HepG2 (cell line): Measurements from ENCODE around the gene SCNM1. TPM values are rescaled to one million over a fixed set of nuclear protein-coding genes. Genes with fewer than 3 reads are reported as not detected.
A peak's percentile ranks its signal among the peaks of the same experiment; 100 is the strongest.

Experiments used
- ARID2 ChIP-seq: sonication (generic); formaldehyde crosslinking; IDR thresholded peaks from 2 replicates; pipeline ENCODE4 v1.8.1; 2022; ENCODE audit warnings: mild to moderate bottlenecking, missing genetic modification reagents, borderline replicate concordance
- BHLHE40 ChIP-seq: IDR thresholded peaks from 2 replicates; pipeline ENCODE4 v1.6.1; 2011; ENCODE audit warnings: low read length, improper control_type of control experiment
- BRD4 ChIP-seq: sonication (generic); formaldehyde crosslinking; IDR thresholded peaks from 2 replicates; pipeline ENCODE4 v1.4.0; 2020; ENCODE audit warnings: missing genetic modification reagents
- CTCF ChIP-seq: sonication (generic); formaldehyde crosslinking; IDR thresholded peaks from 2 replicates; pipeline ENCODE4 v1.5.0; 2020; ENCODE audit warnings: mild to moderate bottlenecking, missing genetic modification reagents, moderate library complexity
- ELF3 ChIP-seq: IDR thresholded peaks from 2 replicates; pipeline ENCODE4 v1.6.1; 2016; ENCODE audit warnings: missing genetic modification reagents, missing compliant biosample characterization
- EP300 ChIP-seq, 3 experiments: sonication (generic) in 1 of 3; formaldehyde crosslinking in 1 of 3; IDR thresholded peaks; 2 replicates each; pipeline versions ENCODE4 v1.5.1 to v1.6.1; 2011 to 2020; ENCODE audit warnings: low read depth in 2 of 3, low read length in 2 of 3, borderline replicate concordance in 1 of 3, improper control_type of control experiment in 1 of 3, mild to moderate bottlenecking in 1 of 3, missing genetic modification reagents in 1 of 3, moderate library complexity in 1 of 3
- GTF2F1 ChIP-seq: fragments of 150-350 bp; IDR thresholded peaks from 2 replicates; pipeline ENCODE4 v1.6.1; 2014; ENCODE audit warnings: low read length
- JUND ChIP-seq: sonication (generic); formaldehyde crosslinking; IDR thresholded peaks from 2 replicates; pipeline ENCODE4 v1.8.0; 2022; ENCODE audit warnings: mild to moderate bottlenecking, missing genetic modification reagents
- KDM6A ChIP-seq: IDR thresholded peaks from 2 replicates; pipeline ENCODE4 v1.6.1; 2016; ENCODE audit warnings: low read depth
- KMT2B ChIP-seq: IDR thresholded peaks from 2 replicates; pipeline ENCODE4 v1.6.1; 2016; ENCODE audit warnings: missing genetic modification reagents, missing compliant biosample characterization
- MLX ChIP-seq: IDR thresholded peaks from 2 replicates; pipeline ENCODE4 v1.6.1; 2016
- NAIF1 ChIP-seq: sonication (generic); formaldehyde crosslinking; IDR thresholded peaks from 2 replicates; pipeline ENCODE4 v1.5.0; 2020; ENCODE audit warnings: mild to moderate bottlenecking, missing genetic modification reagents, borderline replicate concordance
- NFIC ChIP-seq: IDR thresholded peaks from 2 replicates; pipeline ENCODE4 v1.6.1; 2012; ENCODE audit warnings: mild to moderate bottlenecking, low read length, inconsistent platforms
- NR3C1 ChIP-seq: sonication (generic); formaldehyde crosslinking; IDR thresholded peaks from 2 replicates; pipeline ENCODE4 v1.4.0; 2020; ENCODE audit warnings: missing genetic modification reagents
- PBX3 ChIP-seq: sonication (generic); formaldehyde crosslinking; IDR thresholded peaks from 2 replicates; pipeline ENCODE4 v1.8.1; 2023; ENCODE audit warnings: missing genetic modification reagents, inconsistent platforms, borderline replicate concordance
- PHF21A ChIP-seq: sonication (generic); formaldehyde crosslinking; IDR thresholded peaks from 2 replicates; pipeline ENCODE4 v1.5.0; 2020; ENCODE audit warnings: mild to moderate bottlenecking, missing genetic modification reagents
- SKI ChIP-seq: fragments of 450-650 bp; IDR thresholded peaks from one replicate; pipeline ENCODE4 v1.6.1; 2018; ENCODE audit warnings: mild to moderate bottlenecking; ENCODE audit not compliant: partially characterized antibody
- SMARCC2 ChIP-seq: fragments of 450-650 bp; IDR thresholded peaks from 2 replicates; pipeline ENCODE4 v1.6.1; 2017; ENCODE audit warnings: antibody characterized with exemption, mild to moderate bottlenecking
- TFAP4 ChIP-seq: sonication (generic); IDR thresholded peaks from 2 replicates; pipeline ENCODE4 v1.6.1; 2016; ENCODE audit warnings: low read depth, borderline replicate concordance
- ZBTB20 ChIP-seq: sonication (generic); formaldehyde crosslinking; IDR thresholded peaks from 2 replicates; pipeline ENCODE4 v1.8.1; 2023; ENCODE audit warnings: missing genetic modification reagents, low read depth, mild to moderate bottlenecking, borderline replicate concordance
- ZNF282 ChIP-seq: fragments of 450-650 bp; IDR thresholded peaks from 2 replicates; pipeline ENCODE4 v1.6.1; 2018; ENCODE audit not compliant: partially characterized antibody
- ZNF382 ChIP-seq: sonication (generic); formaldehyde crosslinking; IDR thresholded peaks from 2 replicates; pipeline ENCODE4 v1.5.0; 2020; ENCODE audit warnings: missing genetic modification reagents, mild to moderate bottlenecking, borderline replicate concordance
- ZNF564 ChIP-seq: sonication (generic); formaldehyde crosslinking; IDR thresholded peaks from 2 replicates; pipeline ENCODE4 v1.8.1; 2023; ENCODE audit warnings: mild to moderate bottlenecking, missing genetic modification reagents
- ZNF570 ChIP-seq: sonication (generic); formaldehyde crosslinking; IDR thresholded peaks from 2 replicates; pipeline ENCODE4 v1.4.0; 2020; ENCODE audit warnings: mild to moderate bottlenecking, missing genetic modification reagents, borderline replicate concordance
- ZNF766 ChIP-seq: sonication (generic); formaldehyde crosslinking; IDR thresholded peaks from 2 replicates; pipeline ENCODE4 v1.5.0; 2020; ENCODE audit warnings: missing genetic modification reagents, borderline replicate concordance
- ZNF800 ChIP-seq: sonication (generic); formaldehyde crosslinking; IDR thresholded peaks from 2 replicates; pipeline ENCODE4 v1.4.0; 2020; ENCODE audit warnings: missing genetic modification reagents
- polyA plus RNA-seq, 8 experiments: library from polyadenylated mRNA; depleted of rRNA in 3 of 8; stranded (reverse) in 7 of 8; unstranded in 1 of 8; fragments of >200 nt; fragmentation: Illumina TruSeq in 4 of 8; extraction: Trizol in 4 of 8; gene quantifications; 2 replicates each; pipeline versions ENCODE4 v1.2.1 to v1.2.3, GENCODE V29; 2011 to 2016; ENCODE audit warnings: low read depth in 4 of 8, missing spikeins in 1 of 8, mixed read lengths in 1 of 8; ENCODE audit not compliant: insufficient read depth in 1 of 8
- total RNA-seq, 5 experiments: library from RNA; depleted of rRNA; stranded (reverse); fragments of >200 nt; fragmentation: Illumina TruSeq; extraction: Trizol; gene quantifications; 2 replicates each; pipeline ENCODE4 v1.2.3, GENCODE V29; 2016; ENCODE audit warnings: low read depth in 1 of 5

The SCNM1 gene
- total and polyA plus RNA-seq, 2 of the 13 experiments (the other 11 are each of a cell fraction or from before 2014, with no cell fraction given): 16.3 to 31.5 TPM

GRCh38 chr1:151196292-151196800 is 30.4 kb downstream of the SCNM1 start (continued):
- TF ChIP-seq ZNF382 (CRISPR knock-in tag): no peak
- no peak for TF ChIP-seq ZBTB20 (CRISPR knock-in tag)
- TF ChIP-seq CTCF (CRISPR knock-in tag): peak; percentile 71
- TF ChIP-seq GTF2F1: no peak
- TF ChIP-seq NR3C1 (CRISPR knock-in tag): no peak
- no peak for TF ChIP-seq SMARCC2
- no peak for TF ChIP-seq TFAP4
- TF ChIP-seq ZNF282: no peak
- no peak; the same call in 1 of the 2 replicates for TF ChIP-seq KMT2B (CRISPR knock-in tag)
- no peak for TF ChIP-seq PHF21A (CRISPR knock-in tag)
- no peak for TF ChIP-seq ZNF766 (CRISPR knock-in tag)
- TF ChIP-seq MLX (CRISPR knock-in tag): no peak
- no peak for TF ChIP-seq BHLHE40
- TF ChIP-seq ZNF800 (CRISPR knock-in tag): no peak
- TF ChIP-seq ZNF570 (CRISPR knock-in tag): no peak
- TF ChIP-seq SKI: no peak
- TF ChIP-seq NAIF1: no peak
- no peak for TF ChIP-seq NFIC
- TF ChIP-seq EP300 (IDR thresholded peaks at IDR 0.05; ENCODE audit: low read depth in 2 of 2, low read length in 2 of 2): no peak
- TF ChIP-seq EP300 (CRISPR knock-in tag; IDR thresholded peaks at IDR 0.05; ENCODE audit: borderline replicate concordance): no peak
- TF ChIP-seq JUND (CRISPR knock-in tag): no peak
- TF ChIP-seq KDM6A (CRISPR knock-in tag): no peak
- peak; percentile 33; the same call in 1 of the 2 replicates for TF ChIP-seq ELF3 (CRISPR knock-in tag)
- TF ChIP-seq PBX3 (CRISPR knock-in tag): no peak
- TF ChIP-seq BRD4 (CRISPR knock-in tag): no peak
- no peak for TF ChIP-seq ARID2 (CRISPR knock-in tag)
- no peak for TF ChIP-seq ZNF564 (CRISPR knock-in tag)
